Sigmoid colon (tissue), 7 donors: ENCODE measurements around the gene RBM33. TPM values are rescaled to one million over a fixed set of nuclear protein-coding genes. Genes with fewer than 3 reads are reported as not detected.
A peak's percentile ranks its signal among the peaks of the same experiment; 100 is the strongest.

ENCODE experiments used
- DNase-seq: peaks from one replicate; pipeline ENCODE4 v3.0.0-alpha.2; 2019
- H3K27ac ChIP-seq, 4 donors: fragments of 200-600 bp; sonication (generic); one replicate each; pipeline ENCODE4 v1.5.1; 2016 to 2019; ENCODE audit warnings: mild to moderate bottlenecking in 1 of 4
- H3K27me3 ChIP-seq, 3 donors: fragments of 200-600 bp; sonication (generic); one replicate each; pipeline ENCODE4 v1.5.1; 2019; ENCODE audit warnings: mild to moderate bottlenecking in 1 of 3
- H3K36me3 ChIP-seq, 4 donors: fragments of 200-600 bp; sonication (generic); one replicate each; pipeline ENCODE4 v1.5.1; 2016 to 2019
- H3K4me1 ChIP-seq, 4 donors: fragments of 200-600 bp; sonication (generic); one replicate each; pipeline ENCODE4 v1.5.1; 2017 to 2019
- H3K4me3 ChIP-seq, 4 donors: fragments of 200-600 bp; sonication (generic); one replicate each; pipeline ENCODE4 v1.5.1; 2017 to 2019; ENCODE audit warnings: mild to moderate bottlenecking in 2 of 4, moderate library complexity in 1 of 4
- H3K9me3 ChIP-seq, 4 donors: fragments of 200-600 bp in 3 of 4; sonication (generic) in 3 of 4; one replicate each; pipeline versions ENCODE4 v1.5.1 to v1.6.1; 2013 to 2019
- CTCF ChIP-seq, 4 experiments: fragments of 450-650 bp in 3 of 4; fragments of 200-600 bp in 1 of 4; IDR thresholded peaks; one replicate each; pipeline ENCODE4 v1.5.1; 2016 to 2019; ENCODE audit warnings: antibody characterized with exemption in 4 of 4, mild to moderate bottlenecking in 3 of 4, moderate library complexity in 2 of 4
- EP300 ChIP-seq, 4 donors: sonication (generic); formaldehyde crosslinking; IDR thresholded peaks; one replicate each; pipeline ENCODE4 v1.6.1; 2017; ENCODE audit warnings: antibody characterized with exemption in 4 of 4
- POLR2A ChIP-seq, 2 donors: fragments of 450-650 bp; IDR thresholded peaks; one replicate each; pipeline ENCODE4 v1.6.1; 2016; ENCODE audit warnings: antibody characterized with exemption in 2 of 2, mild to moderate bottlenecking in 2 of 2, moderate library complexity in 2 of 2
- POLR2AphosphoS5 ChIP-seq, 4 donors: sonication (generic); formaldehyde crosslinking; IDR thresholded peaks; one replicate each; pipeline ENCODE4 v1.6.1; 2017; ENCODE audit warnings: antibody characterized with exemption in 4 of 4
- WGBS, 2 donors: extraction: QIAGEN DNeasy Blood & Tissue Kit; methylation state at CpG; one replicate each; pipeline ENCODE4 v1.1.7; 2013; 5-methylcytosine and 5-hydroxymethylcytosine counted together
- intact Hi-C: fragments of 100-400 bp; cut with DNase I; formaldehyde crosslinking; loops from one replicate; pipeline ENCODE4 v1.15.1; 2023
- polyA plus RNA-seq, 3 donors: library from polyadenylated mRNA; stranded (reverse); fragments of 200-250 nt; gene quantifications; one replicate each; pipeline ENCODE4 v1.2.3, GENCODE V29; 2013
- total RNA-seq, 4 donors: library from RNA; depleted of rRNA; stranded (reverse); fragments of >200 nt; gene quantifications; one replicate each; pipeline ENCODE4 v1.1.0, GENCODE V29; 2016
- donor health status: healthy with polysubstance abuse.
- donor health status: Bipolar disorder and iron deficiency.
- donor health status: healthy.

Gene RBM33
- total and polyA plus RNA-seq, 7 donors = 3.6 to 60.4 (median 30.8) TPM

- DNase-seq = no peak
- Histone ChIP-seq H3K9me3 (no peaks in the 10 kb centered on the region), H3K4me1 (peaks cover 0 to 64% (median 54%) of the 10 kb centered on the region in 4 donors), H3K27ac (no peak overlapping the region), H3K4me3 (peak overlapping the region in 3 of 4 donors; percentile 6 to 13 (median 9)), H3K36me3 (no peaks in the 10 kb centered on the region), H3K27me3 (peaks cover 60 to 100% (median 95%) of the 10 kb centered on the region in 3 donors)
- TF ChIP-seq CTCF (IDR thresholded peaks at IDR 0.05) = no peak
- 1 to 3% methylated on average over 43 of the region's 43 CpGs for whole genome bisulfite sequencing, 2 donors
- intact Hi-C loops = loop anchor here (10.0 kb wide), 1 partner anchor 665 kb away; no protein-coding TSS in a partner anchor
These were observed 165.0 kb downstream of the RBM33 start for GRCh38 chr7:155809332-155809946.

GRCh38 chr7:155809947-155810769 lies 165.7 kb downstream of the RBM33 start:
- 1 to 2% methylated on average over 69 of the region's 69 CpGs for WGBS, 2 donors
- TF ChIP-seq CTCF (IDR thresholded peaks at IDR 0.05) (no peak), EP300 (IDR thresholded peaks at IDR 0.05) (no peak), POLR2AphosphoS5 (IDR thresholded peaks at IDR 0.05) (no peak), POLR2A (IDR thresholded peaks at IDR 0.05) (no peak)
- no peak for DNase-seq
- no peak overlapping the region for H3K27ac ChIP-seq
- H3K4me1 ChIP-seq = peaks cover 0 to 57% (median 47%) of the 10 kb centered on the region in 4 donors
- intact Hi-C loops = loop anchor here (10.0 kb wide), 1 partner anchor 665 kb away; no protein-coding TSS in a partner anchor
- H3K36me3 ChIP-seq = no peaks in the 10 kb centered on the region
- peaks cover 58 to 100% (median 95%) of the 10 kb centered on the region in 3 donors for H3K27me3 ChIP-seq
- H3K4me3 ChIP-seq = peak overlapping the region in 2 of 4 donors; percentile 6 to 13
- H3K9me3 ChIP-seq = no peaks in the 10 kb centered on the region

GRCh38 chr7:155810770-155811559 lies 166.5 kb downstream of the RBM33 start:
- Histone ChIP-seq H3K4me3 (no peak overlapping the region), H3K27ac (no peak overlapping the region), H3K36me3 (no peaks in the 10 kb centered on the region), H3K27me3 (peaks cover 51 to 100% (median 89%) of the 10 kb centered on the region in 3 donors), H3K9me3 (no peaks in the 10 kb centered on the region), H3K4me1 (peaks cover 0 to 49% (median 39%) of the 10 kb centered on the region in 4 donors)
- TF ChIP-seq POLR2AphosphoS5 (IDR thresholded peaks at IDR 0.05) (no peak), POLR2A (IDR thresholded peaks at IDR 0.05) (no peak), CTCF (IDR thresholded peaks at IDR 0.05) (no peak), EP300 (IDR thresholded peaks at IDR 0.05) (no peak)
- intact Hi-C loops = no loop called here
- no peak for DNase-seq
- WGBS, 2 donors = 4 to 7% methylated on average over 21 of the region's 21 CpGs

GRCh38 chr7:155811560-155811894 lies 167.1 kb downstream of the RBM33 start:
- no peaks in the 10 kb centered on the region for H3K9me3 ChIP-seq
- H3K4me3 ChIP-seq = no peak overlapping the region
- H3K27ac ChIP-seq = no peak overlapping the region
- no peak for DNase-seq
- WGBS, 2 donors = 3 to 6% methylated on average over 13 of the region's 13 CpGs
- TF ChIP-seq POLR2A (IDR thresholded peaks at IDR 0.05) = no peak
- no peak for TF ChIP-seq CTCF (IDR thresholded peaks at IDR 0.05)
- no peak for TF ChIP-seq POLR2AphosphoS5 (IDR thresholded peaks at IDR 0.05)
- TF ChIP-seq EP300 (IDR thresholded peaks at IDR 0.05) = no peak
- H3K4me1 ChIP-seq = peaks cover 0 to 43% (median 34%) of the 10 kb centered on the region in 4 donors
- intact Hi-C loops = no loop called here
- H3K36me3 ChIP-seq = no peaks in the 10 kb centered on the region
- peaks cover 46 to 100% (median 84%) of the 10 kb centered on the region in 3 donors for H3K27me3 ChIP-seq
